ENCODE results near the gene CDK15.

DNA sequence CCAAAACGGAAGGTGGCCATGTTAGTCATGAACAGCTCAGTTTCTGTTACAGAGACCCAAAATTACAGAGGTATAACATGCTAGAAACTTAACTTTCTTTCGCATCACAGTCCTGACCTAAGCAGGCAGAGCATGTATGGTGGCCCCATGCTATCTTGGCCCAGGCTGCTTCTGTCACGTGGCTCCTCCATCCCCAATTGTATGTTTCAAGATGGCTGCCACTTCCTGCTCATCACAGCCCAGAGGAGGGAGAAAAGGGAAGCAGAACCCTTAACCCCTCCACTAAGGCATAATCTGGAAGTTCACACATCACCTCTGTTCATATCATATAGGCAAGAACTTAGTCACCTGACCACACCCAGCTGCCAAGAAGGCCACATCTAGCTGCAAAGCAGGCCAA is 28.7 kb downstream of the CDK15 start:
- no peak for TF ChIP-seq POLR2A (IDR thresholded peaks at IDR 0.05)
- TF ChIP-seq, protein P1, sequence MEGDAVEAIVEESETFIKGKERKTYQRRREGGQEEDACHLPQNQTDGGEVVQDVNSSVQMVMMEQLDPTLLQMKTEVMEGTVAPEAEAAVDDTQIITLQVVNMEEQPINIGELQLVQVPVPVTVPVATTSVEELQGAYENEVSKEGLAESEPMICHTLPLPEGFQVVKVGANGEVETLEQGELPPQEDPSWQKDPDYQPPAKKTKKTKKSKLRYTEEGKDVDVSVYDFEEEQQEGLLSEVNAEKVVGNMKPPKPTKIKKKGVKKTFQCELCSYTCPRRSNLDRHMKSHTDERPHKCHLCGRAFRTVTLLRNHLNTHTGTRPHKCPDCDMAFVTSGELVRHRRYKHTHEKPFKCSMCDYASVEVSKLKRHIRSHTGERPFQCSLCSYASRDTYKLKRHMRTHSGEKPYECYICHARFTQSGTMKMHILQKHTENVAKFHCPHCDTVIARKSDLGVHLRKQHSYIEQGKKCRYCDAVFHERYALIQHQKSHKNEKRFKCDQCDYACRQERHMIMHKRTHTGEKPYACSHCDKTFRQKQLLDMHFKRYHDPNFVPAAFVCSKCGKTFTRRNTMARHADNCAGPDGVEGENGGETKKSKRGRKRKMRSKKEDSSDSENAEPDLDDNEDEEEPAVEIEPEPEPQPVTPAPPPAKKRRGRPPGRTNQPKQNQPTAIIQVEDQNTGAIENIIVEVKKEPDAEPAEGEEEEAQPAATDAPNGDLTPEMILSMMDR (IDR thresholded peaks at IDR 0.05): no peak
